B cell (primary cell): ENCODE data around the gene M1AP. TPM values are rescaled to one million over a fixed set of nuclear protein-coding genes. Genes with fewer than 3 reads are reported as not detected.

Source experiments
- ATAC-seq: fragments of 200-7000 bp; cut with Tn5 transposase; one replicate; pipeline ENCODE4 v1.10.0; 2021; ENCODE audit warnings: low read depth, mild to moderate bottlenecking, moderate number of reproducible peaks, moderate library complexity
- CTCF ChIA-PET: fragments of 350-600 bp; sonication (Branson Sonifier 250); formaldehyde crosslinking; loops from one replicate; lab custom pipeline; 2021; ENCODE audit warnings: antibody characterized with exemption, inconsistent platforms; lab: Charles Lee
- POLR2A ChIA-PET: fragments of 350-600 bp; sonication (Branson Sonifier 250); formaldehyde crosslinking; loops from one replicate; lab custom pipeline; 2021; ENCODE audit warnings: antibody characterized with exemption; lab: Charles Lee
- DNase-seq: peaks from one replicate; pipeline ENCODE4 v3.0.0; 2013
- H2AFZ ChIP-seq: 2 replicates; pipeline ENCODE4 v1.6.1; 2012; ENCODE audit warnings: mild to moderate bottlenecking, low read depth, low read length; ENCODE audit not compliant: insufficient read depth, poor library complexity, severe bottlenecking
- H3K27ac ChIP-seq, 2 donors: 1 replicate in 1 of 2; 2 replicates in 1 of 2; pipeline ENCODE4 v1.5.1; 2012 to 2013; ENCODE audit warnings: low read length in 2 of 2, mild to moderate bottlenecking in 2 of 2, moderate library complexity in 1 of 2
- H3K27me3 ChIP-seq, 4 experiments: fragments of 200-600 bp in 1 of 4; sonication (generic) in 1 of 4; replicated peaks in 1 of 4; 1 replicate in 2 of 4; 2 replicates in 2 of 4; pipeline versions ENCODE4 v1.6.1 to v1.7.0; 2013 to 2016; ENCODE audit warnings: low read length in 3 of 4, mild to moderate bottlenecking in 2 of 4, mixed read lengths in 1 of 4, moderate library complexity in 1 of 4; ENCODE audit not compliant: insufficient read depth in 4 of 4, control insufficient read depth in 3 of 4; ENCODE audit errors: control extremely low read depth in 1 of 4
- H3K36me3 ChIP-seq, 2 experiments: replicated peaks in 1 of 2; 1 replicate in 1 of 2; 2 replicates in 1 of 2; pipeline versions ENCODE4 v1.6.1 to v1.7.1; 2013; ENCODE audit warnings: low read length in 1 of 2; ENCODE audit not compliant: insufficient read depth in 2 of 2, control insufficient read depth in 1 of 2; ENCODE audit errors: control extremely low read depth in 1 of 2, extremely low read depth in 1 of 2
- H3K4me1 ChIP-seq, 2 donors: fragments of 200-600 bp in 1 of 2; sonication (generic) in 1 of 2; 1 replicate in 1 of 2; 2 replicates in 1 of 2; pipeline versions ENCODE4 v1.5.1 to v1.6.1; 2013 to 2017; ENCODE audit warnings: low read length in 2 of 2; ENCODE audit not compliant: control insufficient read depth in 2 of 2, insufficient read depth in 2 of 2
- H3K4me2 ChIP-seq: replicated peaks from 2 replicates; pipeline ENCODE3; 2012; ENCODE audit warnings: mild to moderate bottlenecking, low read depth, low read length; ENCODE audit not compliant: poor library complexity, severe bottlenecking
- H3K4me3 ChIP-seq, 5 experiments: fragments of 200-600 bp in 1 of 5; sonication (generic) in 1 of 5; 1 replicate in 3 of 5; 2 replicates in 2 of 5; pipeline versions ENCODE4 v1.5.1 to v1.7.0; 2011 to 2016; ENCODE audit warnings: low read length in 4 of 5, mild to moderate bottlenecking in 4 of 5, low read depth in 2 of 5, control low read depth in 1 of 5, moderate library complexity in 1 of 5; ENCODE audit not compliant: insufficient read depth in 1 of 5; ENCODE audit errors: control extremely low read depth in 1 of 5, extremely low read depth in 1 of 5
- H3K79me2 ChIP-seq: fragments of 200-600 bp; sonication (generic); one replicate; pipeline ENCODE4 v1.6.0; 2016; ENCODE audit warnings: low read length; ENCODE audit not compliant: control insufficient read depth, insufficient read depth
- H3K9ac ChIP-seq: fragments of 200-600 bp; sonication (generic); 2 replicates; pipeline ENCODE4 v1.6.1; 2017; ENCODE audit warnings: mild to moderate bottlenecking, low read length, moderate library complexity
- H3K9me3 ChIP-seq, 3 donors: one replicate each; pipeline versions ENCODE4 v1.6.1 to v1.7.1; 2013; ENCODE audit warnings: low read length in 2 of 3; ENCODE audit not compliant: control insufficient read depth in 2 of 3, insufficient read depth in 1 of 3; ENCODE audit errors: control extremely low read depth in 1 of 3
- H4K20me1 ChIP-seq: 2 replicates; pipeline ENCODE4 v1.6.0; 2012; ENCODE audit warnings: mild to moderate bottlenecking, low read length; ENCODE audit not compliant: insufficient read depth, control insufficient read depth, poor library complexity, severe bottlenecking
- H3K27ac Mint-ChIP-seq: one replicate; pipeline ENCODE4 v1.8.0; 2021; ENCODE audit warnings: mixed read lengths
- H3K27me3 Mint-ChIP-seq: one replicate; pipeline ENCODE4 v1.8.0; 2021; ENCODE audit warnings: mixed read lengths
- H3K4me1 Mint-ChIP-seq: one replicate; pipeline ENCODE4 v1.8.0; 2021; ENCODE audit warnings: mixed read lengths
- H3K4me3 Mint-ChIP-seq: one replicate; pipeline ENCODE4 v1.8.0; 2021; ENCODE audit warnings: mixed read lengths
- H3K9me3 Mint-ChIP-seq: one replicate; pipeline ENCODE4 v1.8.0; 2022; ENCODE audit warnings: mixed read lengths; ENCODE audit not compliant: insufficient read depth
- CTCF ChIP-seq: fragments of 200-600 bp; IDR thresholded peaks from one replicate; pipeline ENCODE4 v1.8.0; 2022; ENCODE audit warnings: antibody characterized with exemption, mild to moderate bottlenecking
- EZH2 ChIP-seq: IDR thresholded peaks from 2 replicates; pipeline ENCODE4 v1.6.1; 2012; ENCODE audit warnings: borderline replicate concordance, low read depth, mild to moderate bottlenecking, moderate library complexity, low read length; ENCODE audit not compliant: insufficient read depth, poor library complexity, severe bottlenecking
- WGBS: methylation state at CpG from one replicate; pipeline ENCODE4 v1.1.5; 2013; ENCODE audit warnings: missing lambda C conversion rate; ENCODE audit not compliant: insufficient coverage; 5-methylcytosine and 5-hydroxymethylcytosine counted together
- intact Hi-C: fragments of 100-400 bp; cut with micrococcal nuclease; formaldehyde crosslinking; loops from one replicate; pipeline ENCODE4 v1.10.0; 2022
- polyA plus RNA-seq: library from polyadenylated mRNA; depleted of rRNA; stranded (reverse); fragments of >200 nt; gene quantifications from 2 replicates; pipeline ENCODE4 v1.2.3, GENCODE V29; 2012
- total RNA-seq, 2 donors: library from RNA; stranded (reverse); fragments of 120-200 nt in 1 of 2; gene quantifications; 1 replicate in 1 of 2; 2 replicates in 1 of 2; pipeline versions ENCODE4 v1.2.3 to v1.2.4, GENCODE V29; 2013 to 2022

Gene M1AP
- total and polyA plus RNA-seq, 2 donors (not counting 1 experiment from before 2014, with no cell fraction given), result 0.15 TPM; not detected in 1

DNA sequence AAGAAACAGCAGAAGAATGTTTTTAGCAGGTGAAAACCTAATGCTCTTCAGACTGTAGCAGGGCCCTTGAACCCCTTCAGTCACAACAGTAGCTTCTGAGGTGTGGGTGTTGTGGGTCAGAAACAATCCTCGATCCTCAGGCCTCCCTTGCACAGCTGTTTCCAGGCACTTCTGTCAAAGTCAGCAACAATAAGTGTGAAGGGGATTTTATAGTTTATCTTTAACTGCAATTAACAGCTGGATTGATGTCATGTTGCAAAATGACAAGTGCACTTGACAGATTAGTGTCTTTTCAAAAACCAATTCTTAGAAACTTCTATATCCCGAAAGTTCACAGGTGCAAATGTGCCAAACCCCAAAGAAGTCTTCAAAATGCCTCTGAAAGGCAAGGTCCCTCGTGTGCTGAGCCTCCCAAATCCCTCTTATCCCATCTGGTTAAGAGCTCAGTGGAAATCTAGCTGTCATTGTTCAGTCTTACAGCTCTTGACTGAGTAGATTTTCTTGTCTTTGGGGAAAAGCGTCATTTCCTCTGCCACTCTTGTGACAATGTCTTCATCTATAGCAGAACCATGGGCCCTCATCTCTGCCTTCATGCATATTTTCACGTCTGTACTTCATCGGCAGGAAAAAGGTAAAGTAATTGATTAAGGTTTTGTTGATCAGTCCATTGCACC lies 29.6 kb downstream of the M1AP start:
- intact Hi-C loops, result no loop called here
- Histone ChIP-seq H3K27ac (no peak overlapping the region), H3K4me1 (peaks cover 18 to 21% of the 10 kb centered on the region in 2 donors), H2AFZ (peak overlapping the region; percentile 29), H4K20me1 (no peaks in the 10 kb centered on the region), H3K36me3 (no peaks in the 10 kb centered on the region), H3K79me2 (no peaks in the 10 kb centered on the region), H3K4me2 (no peak overlapping the region), H3K9ac (no peak overlapping the region), H3K9me3 (no peaks in the 10 kb centered on the region), H3K4me3 (no peak overlapping the region), H3K27me3 (peaks cover 0 to 13% (median 10%) of the 10 kb centered on the region in 4 experiments)
- no peak overlapping the region for H3K27ac Mint-ChIP-seq
- H3K27me3 Mint-ChIP-seq, result peaks cover 20% of the 10 kb centered on the region
- WGBS, result 82% methylated on average over 2 of the region's 6 CpGs
- DNase-seq, result no peak
- ChIA-PET CTCF (no interaction called here), POLR2A (no interaction called here)
- peaks cover 22% of the 10 kb centered on the region for H3K4me1 Mint-ChIP-seq
- H3K9me3 Mint-ChIP-seq, result no peaks in the 10 kb centered on the region
- no peak overlapping the region for H3K4me3 Mint-ChIP-seq
- no peak for TF ChIP-seq CTCF
- TF ChIP-seq EZH2, result no peak
- ATAC-seq, result no peak

DNA sequence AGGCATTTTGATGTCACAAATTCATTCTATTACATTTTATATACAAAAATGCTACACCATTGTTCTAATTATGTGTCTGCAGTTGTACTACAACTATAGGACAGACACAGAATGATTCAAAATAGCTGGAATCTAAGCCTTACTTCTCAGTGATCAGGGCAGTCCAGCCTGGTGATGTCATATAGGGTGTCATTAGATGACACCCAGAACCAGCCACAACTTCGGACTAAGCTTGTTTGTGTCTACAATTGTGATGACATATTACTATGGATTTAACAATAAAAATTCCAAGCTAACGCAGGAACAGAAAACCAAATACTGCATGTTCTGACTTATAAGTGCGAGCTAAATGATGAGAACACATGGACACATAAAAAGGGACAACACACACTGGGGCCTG lies 31.0 kb downstream of the M1AP start:
- H4K20me1 ChIP-seq, result no peaks in the 10 kb centered on the region
- H3K79me2 ChIP-seq, result no peaks in the 10 kb centered on the region
- H3K36me3 ChIP-seq, result no peaks in the 10 kb centered on the region
- no peak overlapping the region for H2AFZ ChIP-seq
- H3K27me3 ChIP-seq, result peaks cover 0 to 17% (median 10%) of the 10 kb centered on the region in 4 experiments
- intact Hi-C loops, result no loop called here
- Mint-ChIP-seq H3K27me3 (peaks cover 33% of the 10 kb centered on the region), H3K4me3 (no peak overlapping the region), H3K27ac (no peak overlapping the region), H3K9me3 (no peaks in the 10 kb centered on the region), H3K4me1 (peaks cover 22% of the 10 kb centered on the region)
- no peak overlapping the region for H3K4me2 ChIP-seq
- ChIA-PET CTCF (interaction anchor here (0.9 to 1.6 kb wide), 2 partner anchors 29 to 134 kb away, joined by 4 read pairs; partner anchors contain the start of genes CCDC142 and TTC31), POLR2A (no interaction called here)
- TF ChIP-seq CTCF (no peak), EZH2 (no peak)
- DNase-seq (no peak), ATAC-seq (no peak)
- H3K4me1 ChIP-seq, result peaks cover 18 to 21% of the 10 kb centered on the region in 2 donors
- no peak overlapping the region for H3K9ac ChIP-seq
- no peak overlapping the region for H3K4me3 ChIP-seq
- no CpG with 5 or more reads among the region's 3 CpGs for WGBS
- no peaks in the 10 kb centered on the region for H3K9me3 ChIP-seq
- H3K27ac ChIP-seq, result no peak overlapping the region
